ENCODE results near the gene TANC2.
A peak's percentile ranks its signal among the peaks of the same experiment; 100 is the strongest.
"Not testable (repeated sequence)": the region's sequence is repeated elsewhere in the genome, so short reads cannot be mapped to it uniquely, and the experiment has no call there.

The TANC2 gene

DNA sequence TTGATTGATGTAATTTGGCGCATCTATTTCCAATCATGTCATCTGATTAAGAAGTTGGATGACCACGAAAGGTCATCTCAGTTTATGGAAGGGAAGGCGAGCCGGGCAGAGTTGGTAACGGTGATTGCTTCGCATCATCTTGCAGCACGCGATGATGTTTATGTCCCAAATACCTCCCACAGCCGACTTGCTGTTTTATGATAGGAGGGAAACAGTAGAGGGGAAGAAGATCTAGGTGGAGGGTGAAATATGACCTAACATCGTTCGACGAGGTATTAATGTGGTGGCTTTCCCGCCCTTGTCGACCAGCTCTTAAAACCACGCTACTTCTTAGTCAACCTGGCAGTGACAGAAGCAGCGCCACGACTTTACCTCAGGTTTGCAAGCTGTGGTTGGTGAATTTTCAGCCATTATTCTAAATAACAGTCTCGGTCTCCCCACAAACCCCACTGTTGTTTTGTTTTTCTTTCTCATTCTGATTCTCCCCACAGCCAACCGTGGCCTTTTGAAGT, 805 bp upstream of the TANC2 start:
- no peak for DNase-seq

DNA sequence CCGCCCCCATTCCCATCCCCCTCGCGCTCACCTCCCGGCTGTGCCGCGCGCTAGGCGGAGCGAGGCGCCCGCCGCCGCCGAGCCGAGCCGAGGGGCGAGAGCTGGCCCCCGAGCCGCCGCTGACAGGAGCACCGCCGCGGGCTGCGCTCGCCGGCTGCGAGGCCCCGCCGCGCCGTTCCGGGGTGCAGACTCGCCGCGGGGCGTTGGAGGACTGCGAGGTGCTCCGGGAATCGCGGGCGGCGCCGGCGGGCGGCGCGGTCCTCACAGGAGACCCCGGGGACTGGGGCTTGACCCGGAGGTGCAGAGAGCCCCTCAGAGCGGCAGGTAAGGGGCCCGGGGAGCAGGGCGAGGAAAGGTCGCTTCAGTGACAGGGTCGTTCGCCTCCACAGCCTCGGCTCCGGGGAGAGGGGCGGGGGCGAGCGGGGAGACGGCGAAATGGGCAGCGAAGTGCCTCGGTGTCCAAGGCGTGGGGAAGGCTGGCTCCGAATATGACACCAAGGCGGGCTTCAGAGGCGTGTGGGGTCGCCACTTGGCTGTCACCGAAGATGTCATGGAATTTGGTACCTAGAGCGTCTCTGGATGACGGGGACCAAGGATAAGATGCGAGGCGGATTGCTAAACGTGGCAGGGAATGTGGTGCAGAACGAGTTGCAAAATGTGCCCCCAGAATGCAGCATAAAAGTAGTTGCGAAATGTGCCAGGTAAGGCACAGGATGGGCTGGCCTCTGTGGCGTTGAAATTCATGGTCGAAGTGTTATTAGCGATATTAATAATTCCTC, 580 bp downstream of the TANC2 start:
- DNase-seq = no peak

DNA sequence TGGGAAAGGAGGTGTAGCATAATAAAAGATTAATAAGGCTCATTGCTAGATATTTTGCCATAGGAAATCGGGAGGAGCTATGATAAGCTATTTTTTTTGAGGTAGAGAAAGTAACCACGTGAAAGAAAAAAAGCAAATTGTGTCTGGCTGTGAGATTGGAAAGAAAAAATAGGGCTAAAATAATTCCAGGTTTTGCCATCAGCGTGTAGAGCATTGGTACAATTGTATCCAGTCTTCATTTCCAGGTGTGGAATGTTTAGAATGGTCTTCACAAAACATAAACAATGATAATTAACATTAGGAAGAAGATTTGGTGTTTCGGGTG, 1.1 kb downstream of the TANC2 start:
- DNase-seq = no peak

DNA sequence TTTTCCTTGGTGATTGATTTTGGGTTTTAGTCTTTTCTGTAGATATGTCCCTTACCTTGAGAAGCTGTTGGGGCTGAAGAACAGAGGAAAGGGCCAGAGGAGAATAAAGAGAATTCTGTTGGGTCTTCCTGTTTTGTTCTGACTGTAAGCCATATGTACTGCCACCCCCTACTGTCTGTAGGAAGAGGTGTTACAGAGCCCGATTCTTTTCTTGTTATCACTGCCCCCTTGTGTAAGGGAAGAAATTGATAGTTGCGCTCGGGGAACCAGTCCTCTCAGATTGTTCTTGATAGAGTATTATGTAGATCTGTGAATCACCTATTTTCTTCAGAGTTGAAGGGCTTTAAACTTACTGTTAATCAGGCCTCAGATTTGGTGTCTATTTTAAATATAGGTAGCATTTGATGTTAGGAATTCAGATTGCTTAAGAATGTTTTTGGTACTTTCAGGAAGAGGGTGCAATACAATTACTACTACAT, 2.4 kb downstream of the TANC2 start:
- peak; percentile 91 for DNase-seq

DNA sequence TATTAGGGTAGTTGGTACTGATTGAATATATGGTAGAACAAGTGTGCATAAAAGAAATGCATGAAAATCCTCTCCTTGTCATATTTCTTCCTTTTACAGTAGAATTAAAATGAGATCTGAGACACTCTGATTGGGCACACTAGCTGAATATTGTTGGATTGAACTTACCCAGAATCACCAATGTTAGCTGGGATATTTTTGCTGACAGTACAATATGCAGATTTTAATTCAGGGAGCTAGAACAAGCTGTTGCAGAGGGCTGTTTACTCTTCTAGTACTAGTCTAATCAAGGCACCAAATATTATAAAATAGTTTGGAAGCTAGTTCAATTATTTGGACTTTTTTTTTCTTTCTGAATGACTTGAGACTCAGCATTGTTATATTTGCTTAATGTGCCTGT, 4.6 kb downstream of the TANC2 start:
- no peak for DNase-seq

DNA sequence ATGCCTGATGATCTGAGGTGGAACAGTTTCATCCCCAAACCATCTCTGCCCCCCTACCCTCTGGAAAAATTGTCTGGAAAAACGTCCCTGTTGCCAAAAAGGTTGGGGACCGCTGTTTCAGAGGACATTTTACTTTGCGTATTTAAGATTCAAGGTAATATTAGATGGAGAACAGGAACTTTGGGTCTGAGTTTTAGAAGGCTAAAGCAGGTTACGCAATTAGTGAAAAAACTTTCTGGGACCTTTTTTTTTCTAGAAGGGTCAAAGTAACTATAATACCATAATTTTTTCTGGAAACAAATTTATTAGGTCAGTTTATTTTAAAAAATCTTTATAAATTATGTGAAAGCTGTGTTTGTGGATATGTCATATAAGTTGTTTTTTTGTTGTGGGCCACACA, 5.8 kb downstream of the TANC2 start:
- DNase-seq = no peak

DNA sequence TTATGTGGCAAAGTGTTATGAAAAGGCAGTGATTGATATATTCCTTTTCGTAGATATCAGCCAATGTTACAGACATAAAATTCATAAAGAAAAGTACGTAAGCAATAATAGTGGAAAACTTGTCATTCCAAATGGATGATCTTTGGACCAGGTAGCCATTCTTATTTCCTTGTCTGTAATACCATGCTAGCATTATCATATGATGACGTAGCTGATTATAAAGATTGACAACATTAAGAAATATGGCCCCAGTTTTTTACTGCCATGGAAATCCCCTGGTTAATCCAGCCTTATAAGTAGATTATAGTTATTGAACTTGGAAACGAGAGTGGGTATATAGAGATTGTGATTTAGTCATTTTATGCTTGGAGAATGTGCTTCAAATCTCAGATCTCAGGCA, 8.8 kb downstream of the TANC2 start:
- no peak for DNase-seq

DNA sequence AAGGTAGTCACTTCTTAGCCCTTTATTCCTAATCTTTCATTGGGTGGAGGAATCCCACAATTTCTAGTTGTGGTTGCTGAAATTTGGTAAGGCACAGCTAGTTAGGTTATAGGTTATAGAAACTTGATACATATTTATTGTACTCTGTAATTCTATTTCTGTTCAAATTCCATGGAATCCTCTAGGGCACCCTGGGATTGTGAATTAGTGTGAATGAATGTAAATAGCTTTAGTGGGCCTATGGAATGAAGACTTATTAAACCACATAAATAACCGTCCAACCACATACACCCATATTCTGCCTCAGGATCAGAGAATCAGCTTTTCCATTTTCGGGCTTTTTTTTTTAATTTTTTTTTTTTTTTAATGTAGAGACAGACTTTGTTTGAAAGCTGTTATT, 9.2 kb downstream of the TANC2 start:
- no peak for DNase-seq

DNA sequence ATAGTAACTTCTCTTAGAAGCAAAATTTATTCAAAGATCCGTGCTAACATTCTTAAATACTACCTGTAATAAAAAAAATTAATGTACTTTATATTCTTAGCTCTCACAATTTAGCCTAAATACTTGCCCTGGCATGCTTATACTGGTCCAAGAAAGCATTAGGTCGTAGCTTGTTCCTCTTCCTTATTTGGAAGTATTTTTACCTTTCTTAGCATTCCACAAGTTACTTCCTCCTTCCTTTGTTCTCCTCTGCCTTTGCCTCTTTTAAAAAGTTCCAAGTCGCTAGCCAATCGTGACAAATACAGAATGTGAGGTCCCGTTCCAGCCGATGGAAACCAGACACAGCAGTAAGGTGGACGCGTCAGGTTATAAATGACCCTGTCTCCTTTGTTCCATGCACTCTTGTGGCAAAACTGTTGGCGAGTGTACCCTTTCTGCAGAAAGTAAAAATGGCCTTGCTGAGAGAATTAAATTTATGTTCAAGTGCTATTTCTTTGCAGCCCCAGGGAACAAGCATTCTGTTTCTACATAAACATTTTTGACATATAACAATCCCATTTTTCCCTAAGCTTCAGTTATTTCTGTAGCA, 10.7 kb downstream of the TANC2 start:
- not testable (repeated sequence) for DNase-seq

DNA sequence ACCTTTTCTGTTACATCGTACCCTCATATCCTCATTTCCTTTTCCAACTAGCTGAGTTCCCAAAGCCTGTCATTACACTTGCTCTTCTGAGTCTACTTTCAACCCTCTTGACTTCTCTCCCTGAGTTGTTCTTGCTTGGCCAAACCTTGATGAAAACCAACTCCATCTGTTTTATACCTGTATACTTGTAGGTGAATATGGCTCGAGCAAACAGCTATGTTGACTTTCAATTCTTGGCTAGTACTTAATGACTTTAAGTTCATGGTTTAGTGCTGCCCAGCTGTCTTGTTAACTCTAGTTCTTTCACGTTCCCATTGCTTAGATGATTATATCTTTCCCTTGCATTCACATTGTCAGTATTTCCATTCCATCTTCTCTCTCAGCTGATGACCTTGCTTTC, 14.8 kb downstream of the TANC2 start:
- DNase-seq = no peak

DNA sequence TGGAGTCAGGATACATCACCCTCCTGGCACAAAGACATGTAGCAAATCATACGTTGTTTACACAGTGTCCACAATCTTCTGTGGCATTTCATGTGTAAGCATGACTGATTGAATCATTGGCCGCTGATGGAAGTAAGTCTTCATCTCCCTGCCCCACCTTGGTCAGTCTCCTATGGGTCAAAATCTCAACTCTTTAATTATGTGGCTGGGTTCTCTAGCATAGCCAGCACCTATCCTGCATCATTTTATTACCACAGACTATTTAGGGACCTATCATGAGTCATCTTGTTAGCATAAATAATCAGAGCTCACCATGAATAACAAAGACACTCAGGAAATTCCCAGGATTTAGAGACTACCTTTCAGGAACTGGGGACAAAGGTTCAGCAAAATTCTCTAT, 15.9 kb downstream of the TANC2 start:
- DNase-seq = no peak

DNA sequence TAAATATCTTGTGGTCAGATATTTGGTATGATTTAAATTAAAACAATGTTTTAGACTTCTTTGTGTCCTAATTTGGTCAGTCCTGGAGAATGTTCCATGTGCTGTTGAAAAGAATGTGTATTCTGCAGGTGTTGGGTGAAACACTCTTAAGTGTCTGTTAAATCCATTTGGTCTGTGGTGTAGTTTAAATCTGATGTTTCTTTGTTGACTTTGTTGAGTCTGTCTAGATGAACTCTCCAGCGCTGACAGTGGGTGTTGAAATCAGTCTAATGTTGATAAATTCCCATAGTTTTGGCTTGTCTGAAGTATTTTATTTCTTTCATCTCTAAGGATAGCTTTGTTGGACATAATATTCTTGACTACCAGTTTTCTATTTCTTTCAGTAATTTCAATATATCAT, 18.8 kb downstream of the TANC2 start:
- no peak for DNase-seq

DNA sequence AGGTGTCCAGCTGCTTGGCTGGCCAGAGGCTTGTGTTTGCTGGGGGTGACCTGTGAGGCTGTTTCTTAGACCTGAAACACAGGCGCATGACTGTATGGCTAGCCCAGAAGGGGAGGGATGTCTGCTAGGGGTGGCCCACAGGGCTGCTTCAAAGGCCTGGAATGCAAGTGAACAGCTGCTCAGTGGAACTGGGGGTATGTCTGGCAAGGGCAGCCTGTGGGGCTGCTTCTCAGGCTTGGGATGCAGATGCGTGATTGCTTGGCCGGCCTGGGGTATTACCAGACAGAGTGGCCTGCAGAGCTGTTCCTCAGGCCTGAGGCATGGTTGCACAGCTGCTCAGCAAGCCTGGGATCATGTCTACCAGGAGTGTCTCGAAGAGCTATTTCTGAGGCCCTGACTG, 20.5 kb downstream of the TANC2 start:
- DNase-seq = no peak

DNA sequence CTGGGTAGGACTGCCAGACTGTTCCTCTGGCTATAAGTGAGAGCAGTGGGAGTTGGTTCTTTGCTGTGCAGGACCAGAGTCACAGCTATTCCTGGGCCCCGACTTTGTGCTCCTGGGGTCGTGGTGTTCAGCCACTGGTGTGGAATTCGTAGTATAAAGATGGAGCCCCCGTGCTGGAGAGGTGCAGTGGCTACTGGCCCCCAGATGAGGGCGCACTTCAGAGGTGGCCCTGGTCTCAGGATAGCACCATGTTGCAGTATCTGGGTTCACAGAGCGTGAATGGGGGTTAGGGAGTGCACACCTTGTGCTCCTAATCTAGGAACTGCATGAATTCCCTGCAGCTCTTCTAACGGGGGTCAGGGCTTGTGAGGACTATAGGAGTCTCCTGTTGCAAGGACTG, 21.1 kb downstream of the TANC2 start:
- no peak for DNase-seq

DNA sequence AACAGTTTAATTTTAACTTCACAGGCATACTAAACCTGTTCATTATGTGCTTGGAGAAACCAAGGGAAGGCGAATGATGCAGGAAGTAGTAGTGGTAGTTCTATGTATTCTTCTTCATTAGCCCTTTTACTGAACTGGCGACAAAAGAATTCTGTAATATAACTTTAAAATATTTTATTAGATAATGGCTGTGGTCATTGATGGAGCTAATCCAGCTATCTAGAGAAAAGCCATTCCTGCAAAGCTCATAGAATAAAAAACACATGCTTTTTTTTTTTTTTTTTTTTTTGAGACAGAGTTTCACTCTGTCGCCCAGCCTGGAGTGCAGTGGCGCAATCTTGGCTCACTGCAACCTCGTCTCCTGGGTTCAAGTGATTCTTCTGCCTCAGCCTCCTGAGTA, 23.5 kb downstream of the TANC2 start:
- DNase-seq = no peak

DNA sequence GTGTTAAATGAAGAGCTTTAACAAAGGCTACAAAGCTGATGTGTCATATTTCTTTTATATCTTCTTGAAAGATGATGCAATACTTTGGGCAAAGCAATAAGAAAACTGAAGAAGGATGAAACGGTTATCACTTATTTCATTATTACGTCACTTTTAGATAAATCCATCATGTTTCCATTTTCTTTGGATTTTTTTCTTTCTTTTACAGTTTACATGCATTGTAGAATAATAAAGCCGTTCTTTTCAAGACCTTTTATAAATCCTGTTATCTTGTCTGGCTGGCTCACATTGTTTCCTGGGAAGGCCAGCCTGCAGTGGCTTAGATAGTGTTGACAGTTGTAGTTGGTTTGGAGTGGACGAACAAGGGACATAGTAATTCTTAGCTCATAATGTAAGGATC, 28.9 kb downstream of the TANC2 start:
- no peak for DNase-seq

DNA sequence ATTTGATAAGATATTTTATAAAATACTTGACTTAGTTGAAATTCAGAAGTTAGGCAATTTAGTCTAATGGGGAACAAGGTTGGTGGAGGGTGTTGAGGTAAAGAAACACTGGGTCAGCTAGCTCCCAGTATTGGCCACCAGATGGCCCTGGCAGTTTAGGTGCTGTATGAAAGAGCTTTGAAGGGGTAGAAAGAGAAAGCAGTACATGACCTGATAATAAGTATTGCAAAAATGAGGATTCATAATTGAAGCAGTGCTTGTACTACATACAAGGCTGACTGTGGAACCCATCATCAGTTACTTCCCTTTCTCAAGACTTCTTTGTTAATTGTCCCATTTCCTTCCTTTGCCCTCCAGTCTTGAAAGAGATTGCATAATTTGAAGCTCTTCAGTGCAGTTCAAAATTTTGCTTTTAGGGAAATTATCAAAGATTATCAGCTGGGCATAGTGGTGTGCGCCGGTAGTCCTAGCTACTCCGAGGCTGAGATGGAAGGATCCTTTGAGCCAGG, 29.4 kb downstream of the TANC2 start:
- DNase-seq = peak; percentile 9

DNA sequence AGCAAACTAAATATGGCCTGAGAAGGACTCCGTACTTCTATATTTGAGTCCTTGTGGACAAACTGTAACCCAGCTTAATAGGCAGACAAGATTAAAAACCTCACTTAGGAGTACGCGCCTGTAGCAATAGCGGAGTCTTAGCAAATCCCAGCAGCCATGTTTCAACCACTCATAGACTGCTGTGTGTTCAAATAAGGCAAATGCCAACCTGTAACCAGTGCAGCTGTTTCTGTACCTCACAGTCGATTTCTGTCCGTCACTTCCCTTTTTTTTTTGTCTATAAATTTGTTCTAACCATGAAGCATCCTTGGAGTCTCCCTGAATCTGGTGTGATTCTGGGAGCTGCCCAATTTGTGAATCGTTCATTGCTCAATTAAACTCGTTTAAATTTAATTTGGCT, 30.2 kb downstream of the TANC2 start:
- no peak for DNase-seq

DNA sequence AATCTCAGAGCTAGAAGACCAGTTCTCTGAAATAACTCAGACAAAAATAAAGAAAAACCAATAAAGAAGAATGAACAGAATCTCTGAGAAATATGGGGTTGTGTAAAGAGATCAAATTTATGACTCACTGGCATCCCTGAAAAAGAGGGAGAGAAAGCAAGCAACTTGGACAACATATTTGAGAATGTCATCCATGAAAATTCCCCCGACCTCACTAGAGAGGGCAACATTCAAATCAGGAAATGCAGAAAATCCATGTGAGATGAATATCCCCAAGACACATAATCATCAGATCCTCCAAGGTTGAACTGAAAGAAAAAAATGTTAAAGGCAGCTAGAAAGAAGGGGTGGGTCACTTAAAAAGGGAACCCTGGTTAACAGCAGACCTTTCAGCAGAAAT, 32.1 kb downstream of the TANC2 start:
- DNase-seq = no peak

DNA sequence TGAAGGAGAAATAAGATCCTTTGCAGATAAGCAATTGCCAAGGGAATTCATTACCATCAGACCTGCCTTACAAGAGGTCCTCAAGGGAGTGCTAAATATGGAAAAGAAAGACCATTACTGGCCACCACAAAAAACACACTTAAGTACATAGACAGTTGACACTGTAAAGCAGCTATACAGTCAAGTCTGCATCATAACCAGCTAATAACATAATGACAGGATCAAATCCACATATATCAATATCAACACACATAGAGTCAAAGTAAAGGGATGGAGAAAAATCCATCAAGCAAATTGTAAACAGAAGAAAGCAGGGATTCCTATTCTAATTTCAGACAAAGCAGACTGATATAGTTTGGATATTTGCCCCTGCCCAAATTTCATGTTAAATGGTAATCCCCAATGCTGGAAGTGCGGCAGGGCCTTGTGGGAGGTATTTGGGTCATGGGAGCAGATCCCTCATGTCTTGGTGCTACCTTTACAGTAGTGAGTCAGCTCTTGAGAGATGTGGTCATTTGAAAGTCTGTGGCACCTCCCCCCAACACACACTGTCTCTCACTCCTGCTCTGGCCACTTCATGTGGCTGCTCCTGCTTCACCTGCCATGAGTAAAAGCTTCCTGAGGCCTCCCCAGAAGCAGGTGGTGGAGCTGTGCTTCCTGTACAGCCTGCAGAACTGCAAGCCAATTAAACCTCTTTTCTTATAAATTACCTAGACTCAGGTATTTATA, 32.8 kb downstream of the TANC2 start:
- peak; percentile 44 for DNase-seq

DNA sequence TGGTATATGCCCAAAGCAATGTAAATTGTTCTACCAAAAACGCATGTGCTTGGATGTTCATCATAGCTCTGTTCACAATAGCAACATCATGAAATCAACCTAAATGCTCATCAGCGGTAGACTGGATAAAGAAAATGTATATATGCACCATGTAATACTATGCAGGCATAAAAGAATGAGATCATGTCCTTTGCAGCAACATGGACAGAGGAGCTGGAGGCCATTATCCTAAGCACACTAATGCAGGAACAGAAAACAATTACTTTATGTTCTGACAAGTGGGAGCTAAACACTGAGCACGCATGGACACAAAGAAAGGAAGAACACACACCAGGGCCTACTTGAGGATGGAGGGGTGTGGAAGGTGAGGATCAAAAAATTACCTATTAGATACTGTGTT, 33.7 kb downstream of the TANC2 start:
- DNase-seq = no peak

DNA sequence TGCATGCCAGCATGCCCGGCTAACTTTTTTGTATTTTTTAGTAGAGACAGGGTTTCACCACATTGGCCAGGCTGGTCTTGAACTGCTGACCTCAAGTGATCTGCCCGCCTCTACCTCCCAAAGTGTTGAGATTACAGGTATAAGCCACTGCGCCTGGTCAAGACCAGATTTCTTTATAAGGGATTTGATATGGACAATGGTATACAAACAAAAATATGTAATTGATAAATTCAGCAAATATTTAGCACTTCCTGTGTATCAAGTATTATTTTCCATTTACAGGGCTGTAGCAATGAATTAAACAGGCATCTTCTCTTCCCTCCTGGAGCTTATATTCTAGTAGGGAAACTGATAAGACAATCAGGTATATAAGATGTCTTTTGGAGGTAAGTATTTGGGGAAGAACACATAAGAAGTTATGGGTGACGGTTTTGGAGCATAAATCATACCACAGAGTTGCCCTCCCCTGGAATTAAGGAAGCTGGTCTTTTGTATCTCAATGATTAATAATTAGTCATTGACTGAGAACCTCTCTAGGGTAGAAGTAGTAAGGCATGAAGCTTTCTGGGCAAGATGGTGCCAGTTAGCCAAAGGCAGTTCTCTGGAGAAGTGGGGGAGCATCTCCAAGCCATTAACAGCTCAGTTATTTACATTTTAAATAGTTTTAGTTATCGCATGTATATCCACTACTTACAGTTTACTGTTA, 35.8 kb downstream of the TANC2 start:
- DNase-seq = no peak

DNA sequence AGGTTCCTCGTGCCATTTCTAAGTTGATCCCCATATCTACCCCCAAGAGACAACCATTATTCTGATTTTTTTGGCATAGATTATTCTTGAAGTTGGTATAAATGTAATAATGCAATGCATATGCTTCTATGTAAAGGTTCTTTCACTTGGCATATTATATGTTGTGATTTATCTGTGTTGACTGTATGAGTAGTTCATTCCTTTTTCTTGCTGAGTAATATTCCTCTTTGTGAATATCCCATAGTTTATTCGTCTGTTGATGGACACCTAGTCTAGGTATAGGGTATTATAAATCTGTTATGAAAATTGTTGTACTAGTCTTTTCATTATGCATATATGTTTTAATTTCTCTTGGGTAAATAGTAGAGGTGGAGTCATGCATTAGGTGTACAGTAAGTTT, 36.6 kb downstream of the TANC2 start:
- DNase-seq = no peak

Data from NCI-H1436 (cell line).